Activated T-helper 17 cell treated with anti-CD3 and anti-CD28 coated beads, Interleukin-2, amount 50 U/mL, for 72 hours (primary cell): ENCODE measurements around the gene VAT1L. TPM values are rescaled to one million over a fixed set of nuclear protein-coding genes. Genes with fewer than 3 reads are reported as not detected.
"Not testable (repeated sequence)": the region's sequence is repeated elsewhere in the genome, so short reads cannot be mapped to it uniquely, and the experiment has no call there.

Experiments
- ATAC-seq: fragments of 150-1000 bp; cut with Tn5 transposase; replicated peaks from 2 replicates; pipeline ENCODE4 v1.10.0; 2021; ENCODE audit warnings: mild to moderate bottlenecking, moderate library complexity
- H3K27ac Mint-ChIP-seq: one replicate; pipeline ENCODE4 v1.8.0; 2022; ENCODE audit warnings: mixed read lengths
- H3K27me3 Mint-ChIP-seq: one replicate; pipeline ENCODE4 v1.8.0; 2022; ENCODE audit warnings: mixed read lengths
- H3K36me3 Mint-ChIP-seq: one replicate; pipeline ENCODE4 v1.8.0; 2022; ENCODE audit warnings: low read depth, mild to moderate bottlenecking, mixed read lengths
- H3K4me1 Mint-ChIP-seq: one replicate; pipeline ENCODE4 v1.8.0; 2022; ENCODE audit warnings: mixed read lengths
- H3K4me3 Mint-ChIP-seq: one replicate; pipeline ENCODE4 v1.8.0; 2022; ENCODE audit warnings: mild to moderate bottlenecking, mixed read lengths
- H3K9me3 Mint-ChIP-seq: one replicate; pipeline ENCODE4 v1.8.0; 2022; ENCODE audit warnings: mixed read lengths
- total RNA-seq, 2 donors: library from RNA; stranded (reverse); gene quantifications; one replicate each; pipeline ENCODE4 v1.2.3, GENCODE V29; 2022

The VAT1L gene
- total RNA-seq, 2 donors from 2014 or later, result not detected

DNA sequence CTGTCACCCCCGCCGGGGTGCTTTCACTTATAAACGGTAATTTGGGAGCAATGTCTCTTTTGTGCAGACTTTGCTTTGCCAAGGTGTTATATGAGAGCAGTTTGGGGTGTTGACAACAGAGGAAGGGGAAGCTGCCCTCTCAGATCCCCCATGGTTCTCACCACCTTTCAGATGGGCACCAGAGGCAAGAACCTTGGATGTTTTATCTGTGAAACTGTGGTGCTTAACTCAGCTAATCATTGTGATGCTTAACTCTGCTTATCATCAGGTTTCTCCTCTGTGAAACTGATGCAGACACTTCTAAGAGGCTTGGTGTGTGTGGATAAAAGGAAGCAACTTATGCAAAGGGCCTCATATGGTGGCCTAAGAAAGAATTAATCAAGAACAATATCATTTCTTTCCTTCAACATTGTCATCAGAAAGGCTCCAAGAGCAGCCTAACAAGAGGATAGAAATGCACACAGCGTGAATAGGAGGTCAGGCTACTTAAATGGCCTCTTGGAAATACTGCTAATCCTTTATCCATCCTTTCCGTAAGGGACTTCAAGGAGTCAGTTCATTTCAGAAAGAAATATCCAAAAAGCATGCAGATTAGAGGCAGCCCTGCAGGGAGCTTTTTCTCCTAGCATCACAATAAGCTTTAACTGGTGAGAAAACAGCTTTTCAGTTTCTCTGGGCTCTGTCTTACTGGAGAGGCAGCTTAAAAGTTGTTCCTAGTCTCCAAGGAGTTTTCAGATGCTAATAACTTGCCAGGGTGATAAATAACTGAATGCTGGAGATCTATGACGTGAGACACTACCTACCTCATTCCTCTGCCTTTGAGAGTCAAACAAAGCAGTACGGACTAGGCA lies 178.9 kb downstream of the VAT1L start:
- Mint-ChIP-seq H3K4me3 (no peak overlapping the region), H3K27ac (no peak overlapping the region), H3K4me1 (no peaks in the 10 kb centered on the region), H3K36me3 (no peaks in the 10 kb centered on the region), H3K9me3 (no peaks in the 10 kb centered on the region), H3K27me3 (peaks cover 32% of the 10 kb centered on the region)
- ATAC-seq, result no peak

DNA sequence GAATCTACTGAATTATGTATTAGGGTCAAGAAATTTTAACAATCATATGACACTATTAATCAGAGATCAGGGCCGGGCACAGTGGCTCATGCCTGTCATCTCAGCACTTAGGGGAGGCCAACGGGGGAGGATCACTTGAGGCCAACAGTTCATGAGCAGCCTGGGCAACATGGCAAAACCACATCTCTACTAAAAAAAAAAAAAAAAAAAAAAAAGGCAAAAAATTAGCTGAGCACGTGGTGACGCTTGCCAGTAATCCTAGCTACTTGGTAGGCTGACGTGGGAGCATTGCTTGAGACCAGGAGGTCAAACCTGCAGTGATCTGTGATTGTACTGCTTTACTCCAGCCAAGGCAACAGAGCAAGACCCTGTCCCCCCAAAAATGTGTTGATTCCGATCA lies 181.5 kb downstream of the VAT1L start:
- Mint-ChIP-seq H3K27ac (no peak overlapping the region), H3K4me3 (no peak overlapping the region), H3K27me3 (peaks cover 17% of the 10 kb centered on the region), H3K36me3 (no peaks in the 10 kb centered on the region), H3K4me1 (no peaks in the 10 kb centered on the region), H3K9me3 (no peaks in the 10 kb centered on the region)
- ATAC-seq, result no peak

DNA sequence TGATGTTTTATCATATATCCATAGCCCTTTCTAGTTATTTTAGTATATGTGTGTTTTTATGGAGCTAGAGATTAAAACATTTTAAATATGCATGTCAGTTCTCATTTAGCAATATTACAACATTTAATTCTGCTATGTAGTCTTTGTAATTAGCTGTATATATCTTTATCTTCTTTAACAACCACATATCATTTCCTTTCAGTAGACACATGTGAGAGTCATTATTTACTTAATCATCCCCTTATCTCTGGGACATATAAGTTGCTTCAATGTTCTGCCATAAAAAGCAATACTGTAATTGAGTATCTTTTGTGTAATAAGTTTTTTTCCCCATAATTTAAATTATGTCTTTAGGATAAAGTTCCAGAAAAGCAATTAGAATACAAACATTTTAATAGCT lies 182.0 kb downstream of the VAT1L start:
- H3K36me3 Mint-ChIP-seq, result no peaks in the 10 kb centered on the region
- H3K4me3 Mint-ChIP-seq, result no peak overlapping the region

DNA sequence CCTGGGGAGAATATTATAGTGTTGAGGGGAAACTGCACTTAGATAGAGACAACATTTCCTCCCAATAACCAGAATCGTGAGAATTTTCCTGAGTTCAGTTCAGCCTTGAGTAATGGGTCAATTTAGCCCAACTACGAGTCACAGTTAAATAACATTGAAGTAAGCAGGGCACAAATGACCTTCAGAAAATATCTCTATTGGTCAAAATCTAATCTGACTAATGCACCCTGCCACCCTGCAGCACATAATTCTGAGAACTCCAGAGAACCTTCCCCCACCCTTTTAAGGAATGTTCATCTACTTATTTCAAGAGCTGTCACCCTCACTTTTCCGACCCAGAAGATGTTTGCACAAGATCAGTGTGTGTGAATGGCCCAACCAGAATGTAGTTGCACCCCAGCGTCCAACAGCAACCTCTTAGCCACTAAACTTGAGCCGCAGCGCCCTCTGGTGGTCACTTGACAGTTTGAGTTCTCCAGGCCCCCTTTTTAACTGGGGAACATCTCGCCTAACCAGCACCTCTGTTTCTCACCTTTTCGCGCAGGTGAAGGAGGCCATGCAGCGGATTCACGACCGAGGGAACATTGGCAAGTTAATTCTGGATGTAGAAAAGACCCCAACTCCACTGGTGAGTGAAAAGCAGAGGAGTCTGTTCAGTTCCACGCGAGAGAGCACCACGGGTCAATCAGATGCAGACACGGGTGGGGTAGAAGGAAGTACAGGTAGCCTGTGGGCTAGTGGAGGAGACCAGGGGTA lies 183.1 kb downstream of the VAT1L start:
- H3K9me3 Mint-ChIP-seq, result no peaks in the 10 kb centered on the region
- peaks cover 20% of the 10 kb centered on the region for H3K27me3 Mint-ChIP-seq
- H3K27ac Mint-ChIP-seq, result no peak overlapping the region
- H3K4me3 Mint-ChIP-seq, result no peak overlapping the region
- ATAC-seq, result peak; percentile 64
- no peaks in the 10 kb centered on the region for H3K36me3 Mint-ChIP-seq
- no peaks in the 10 kb centered on the region for H3K4me1 Mint-ChIP-seq

More for the DNA sequence above, 182.0 kb downstream of the VAT1L start:
- H3K27ac Mint-ChIP-seq, result no peak overlapping the region
- peaks cover 19% of the 10 kb centered on the region for H3K27me3 Mint-ChIP-seq
- ATAC-seq, result no peak
- no peaks in the 10 kb centered on the region for H3K9me3 Mint-ChIP-seq
- no peaks in the 10 kb centered on the region for H3K4me1 Mint-ChIP-seq

DNA sequence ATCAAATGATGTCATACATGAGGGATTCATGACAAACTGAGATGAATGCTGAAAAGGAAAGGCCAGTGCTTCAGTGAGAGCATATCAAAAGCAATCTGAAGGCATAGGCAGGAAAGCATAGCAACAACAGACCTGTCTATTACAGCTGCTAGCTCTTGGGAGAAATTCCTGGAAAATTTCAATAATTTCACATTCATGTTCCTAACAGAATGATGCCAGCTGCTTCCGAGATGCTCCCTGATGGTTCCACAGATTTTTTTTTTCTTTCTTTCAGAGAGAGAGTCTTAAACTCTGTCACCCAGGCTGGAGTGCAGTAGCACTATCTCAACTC lies 183.7 kb downstream of the VAT1L start:
- Mint-ChIP-seq H3K9me3 (no peaks in the 10 kb centered on the region), H3K27ac (no peak overlapping the region), H3K4me3 (no peak overlapping the region), H3K27me3 (peaks cover 20% of the 10 kb centered on the region), H3K36me3 (no peaks in the 10 kb centered on the region), H3K4me1 (no peaks in the 10 kb centered on the region)
- ATAC-seq, result no peak

DNA sequence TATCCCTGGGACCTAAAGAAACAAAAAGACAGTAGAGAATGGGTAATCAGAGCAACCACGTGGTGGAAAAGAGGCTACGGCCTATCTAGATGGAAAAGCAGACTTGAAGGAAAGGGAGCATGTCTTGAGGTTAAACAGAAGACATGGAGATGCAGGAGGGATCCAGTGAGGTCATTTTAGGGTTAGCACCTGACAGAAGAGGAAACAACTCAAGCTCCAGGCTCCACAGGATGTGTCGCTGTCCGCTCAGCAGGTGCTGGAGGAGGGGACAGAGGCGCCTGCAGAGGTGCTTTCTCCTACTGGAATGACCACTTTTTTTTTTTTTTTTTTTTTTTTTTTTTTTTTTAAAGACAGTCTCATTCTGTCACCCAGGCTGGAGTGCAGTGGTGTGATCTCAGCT lies 186.5 kb downstream of the VAT1L start:
- Mint-ChIP-seq H3K4me3 (no peak overlapping the region), H3K27ac (no peak overlapping the region), H3K4me1 (no peaks in the 10 kb centered on the region), H3K9me3 (no peaks in the 10 kb centered on the region), H3K36me3 (no peaks in the 10 kb centered on the region), H3K27me3 (peaks cover 20% of the 10 kb centered on the region)
- no peak for ATAC-seq

DNA sequence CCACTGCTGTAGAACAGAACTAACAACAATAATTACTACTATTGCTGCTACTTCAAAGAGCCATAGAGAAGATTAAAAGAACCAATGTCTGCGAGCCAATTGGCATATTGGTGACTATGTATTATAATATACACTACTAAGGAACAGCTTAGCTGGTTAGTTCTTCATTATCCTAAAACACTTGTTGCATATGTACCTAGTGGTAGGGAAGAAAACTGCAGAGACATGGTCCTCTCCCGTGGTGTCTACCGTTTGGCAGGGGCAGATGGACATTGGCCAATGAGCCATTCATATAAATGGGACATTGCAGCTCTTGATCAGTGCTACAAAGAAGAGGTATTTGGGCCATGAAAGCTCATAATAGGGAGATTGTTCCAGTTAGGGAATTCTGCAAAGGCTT lies 187.6 kb downstream of the VAT1L start:
- ATAC-seq, result no peak
- Mint-ChIP-seq H3K4me3 (no peak overlapping the region), H3K27me3 (peaks cover 20% of the 10 kb centered on the region), H3K36me3 (no peaks in the 10 kb centered on the region), H3K27ac (no peak overlapping the region), H3K9me3 (no peaks in the 10 kb centered on the region), H3K4me1 (no peaks in the 10 kb centered on the region)

DNA sequence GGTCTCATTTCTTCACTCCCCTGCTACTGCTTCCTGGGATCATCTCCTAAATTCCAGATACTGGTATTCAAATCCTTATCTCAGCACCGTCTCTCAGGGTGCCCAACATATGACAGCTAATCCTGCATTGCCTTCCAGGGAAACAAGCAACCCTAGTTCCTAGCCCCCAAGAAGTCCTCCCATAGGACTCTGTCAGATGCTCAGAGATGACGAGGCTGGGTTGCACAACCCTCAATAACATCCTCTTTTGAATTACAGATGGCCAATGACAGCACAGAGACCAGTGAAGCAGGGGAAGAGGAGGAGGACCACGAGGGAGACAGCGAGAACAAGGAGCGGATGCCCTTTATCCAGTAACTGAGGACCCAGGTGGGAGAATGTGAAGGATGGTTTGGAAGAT lies 189.0 kb downstream of the VAT1L start:
- H3K36me3 Mint-ChIP-seq, result no peaks in the 10 kb centered on the region
- no peak overlapping the region for H3K27ac Mint-ChIP-seq
- peaks cover 19% of the 10 kb centered on the region for H3K27me3 Mint-ChIP-seq
- no peak overlapping the region for H3K4me3 Mint-ChIP-seq
- no peaks in the 10 kb centered on the region for H3K9me3 Mint-ChIP-seq
- no peak for ATAC-seq
- H3K4me1 Mint-ChIP-seq, result no peaks in the 10 kb centered on the region

DNA sequence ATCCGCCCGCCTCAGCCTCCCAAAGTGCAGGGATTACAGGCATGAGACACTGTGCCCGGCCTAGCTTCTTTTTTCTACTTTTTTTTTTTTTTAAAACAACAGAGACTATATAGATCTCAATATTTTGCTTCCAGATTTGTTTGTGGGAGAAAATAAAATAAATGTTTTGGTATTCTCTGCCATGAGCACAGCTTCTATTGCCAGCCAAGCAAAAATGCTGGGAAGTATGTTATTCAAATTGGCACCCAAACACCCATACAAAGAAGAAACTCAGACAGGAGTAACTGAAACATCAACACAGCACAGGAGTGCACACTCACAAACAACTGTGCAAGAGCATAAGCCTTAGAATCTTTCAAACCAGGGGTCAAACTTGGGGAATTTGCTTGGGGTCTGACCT lies 196.7 kb downstream of the VAT1L start:
- H3K4me1 Mint-ChIP-seq, result no peaks in the 10 kb centered on the region
- ATAC-seq, result no peak
- no peak overlapping the region for H3K4me3 Mint-ChIP-seq

DNA sequence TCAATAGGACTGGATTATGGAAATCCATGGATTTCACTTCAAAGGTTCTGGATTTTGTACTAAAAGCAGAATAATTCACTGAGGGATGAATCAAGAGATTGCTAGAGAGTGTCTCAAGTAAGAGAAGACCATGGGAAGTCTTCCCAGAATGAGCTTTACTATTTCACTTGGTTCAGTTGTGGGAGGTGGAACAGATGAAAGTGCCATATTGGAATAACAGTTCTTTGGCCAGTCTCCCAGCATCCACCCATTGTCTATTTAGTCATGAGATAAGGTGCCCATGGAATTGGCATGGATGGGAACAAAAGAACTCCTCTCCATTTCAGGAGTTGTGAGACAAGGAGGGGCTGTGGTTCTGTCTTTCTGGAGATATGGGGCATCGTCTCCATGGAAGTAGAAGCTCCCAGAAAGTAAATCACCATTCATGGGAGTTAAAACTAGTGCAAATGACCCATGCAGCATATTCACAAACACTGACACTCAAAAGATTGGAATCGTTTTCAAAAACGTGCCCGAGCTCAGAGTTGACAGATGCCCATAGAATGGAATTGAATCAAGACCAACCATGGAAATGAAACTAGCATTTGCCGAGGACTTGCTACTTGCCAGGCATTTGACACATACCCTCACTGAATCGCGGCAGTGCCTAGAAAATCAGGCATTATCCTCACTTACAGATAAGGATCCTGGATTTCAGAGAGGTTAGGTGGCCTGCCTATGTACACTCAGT lies 197.8 kb downstream of the VAT1L start:
- no peaks in the 10 kb centered on the region for H3K4me1 Mint-ChIP-seq
- no peaks in the 10 kb centered on the region for H3K36me3 Mint-ChIP-seq
- H3K27ac Mint-ChIP-seq, result no peak overlapping the region
- no peak for ATAC-seq
- no peak overlapping the region for H3K4me3 Mint-ChIP-seq
- H3K27me3 Mint-ChIP-seq, result peaks cover 44% of the 10 kb centered on the region
- H3K9me3 Mint-ChIP-seq, result no peaks in the 10 kb centered on the region

More for the DNA sequence above, 196.7 kb downstream of the VAT1L start:
- Mint-ChIP-seq H3K27ac (no peak overlapping the region), H3K9me3 (no peaks in the 10 kb centered on the region), H3K27me3 (peaks cover 37% of the 10 kb centered on the region), H3K36me3 (no peaks in the 10 kb centered on the region)

DNA sequence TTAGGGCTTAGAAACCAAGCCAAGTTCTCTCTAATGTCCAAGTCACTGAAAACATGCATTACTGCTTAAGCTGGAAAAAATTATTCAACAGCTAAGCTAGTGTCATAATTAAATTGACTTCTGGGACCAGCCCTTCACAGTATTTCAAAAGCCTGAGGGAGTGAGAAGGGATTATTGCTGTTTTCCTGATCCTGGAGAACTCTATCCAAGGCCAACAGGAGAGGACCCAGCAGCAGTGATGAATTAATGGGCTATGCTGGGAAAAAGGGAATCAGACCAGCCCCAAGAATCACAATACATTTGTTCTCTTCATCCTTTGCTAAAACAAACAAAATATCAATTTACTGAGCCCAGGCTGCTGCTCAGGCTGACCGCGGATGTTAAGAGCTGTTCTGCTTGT lies 199.4 kb downstream of the VAT1L start:
- Mint-ChIP-seq H3K36me3 (no peaks in the 10 kb centered on the region), H3K27me3 (peaks cover 41% of the 10 kb centered on the region), H3K4me3 (no peak overlapping the region), H3K4me1 (no peaks in the 10 kb centered on the region), H3K27ac (no peak overlapping the region), H3K9me3 (no peaks in the 10 kb centered on the region)
- ATAC-seq, result no peak

DNA sequence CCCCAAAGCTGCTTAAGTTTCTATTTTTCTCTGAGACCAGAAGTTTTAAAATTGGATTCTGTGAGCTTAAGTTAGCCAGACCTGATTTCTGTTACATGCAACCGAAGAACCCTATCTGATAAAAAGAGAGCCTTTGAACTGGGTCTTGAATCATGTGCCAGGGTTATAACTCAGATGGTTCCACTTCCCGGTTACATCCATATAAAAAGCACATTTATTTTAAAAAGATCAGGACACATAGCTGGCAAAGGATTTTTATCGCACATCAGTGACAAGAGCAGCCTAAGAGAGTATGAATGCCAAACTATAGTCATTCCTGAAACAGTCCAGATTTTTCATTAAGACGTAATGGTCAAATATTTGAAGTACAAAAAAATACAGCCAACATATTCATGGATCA lies 201.5 kb downstream of the VAT1L start:
- Mint-ChIP-seq H3K36me3 (no peaks in the 10 kb centered on the region), H3K4me1 (no peaks in the 10 kb centered on the region), H3K9me3 (no peaks in the 10 kb centered on the region), H3K27ac (no peak overlapping the region), H3K27me3 (peaks cover 33% of the 10 kb centered on the region), H3K4me3 (no peak overlapping the region)
- ATAC-seq, result no peak

DNA sequence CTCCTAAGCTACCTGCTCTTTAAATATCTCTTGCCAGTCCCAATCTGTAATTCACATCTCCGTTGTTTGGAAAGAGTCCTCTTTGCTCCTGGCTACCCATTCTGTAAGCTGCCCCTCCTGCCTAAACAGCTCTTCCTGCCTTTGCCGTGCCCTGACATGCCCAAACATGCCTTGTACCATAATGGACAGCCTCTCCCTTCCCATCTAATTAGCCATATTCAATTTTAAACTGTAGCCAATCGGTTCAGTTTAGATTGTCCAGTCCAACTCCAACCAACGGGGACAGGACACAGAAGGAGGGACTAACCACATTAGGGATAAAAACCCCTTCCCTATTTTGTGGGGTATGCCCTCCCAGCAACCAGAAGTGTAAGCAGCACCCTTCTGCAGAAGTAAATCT lies 203.3 kb downstream of the VAT1L start:
- Mint-ChIP-seq H3K9me3 (peaks cover 5% of the 10 kb centered on the region), H3K27ac (no peak overlapping the region), H3K4me3 (no peak overlapping the region), H3K36me3 (no peaks in the 10 kb centered on the region), H3K27me3 (peaks cover 27% of the 10 kb centered on the region), H3K4me1 (no peaks in the 10 kb centered on the region)
- ATAC-seq, result no peak

DNA sequence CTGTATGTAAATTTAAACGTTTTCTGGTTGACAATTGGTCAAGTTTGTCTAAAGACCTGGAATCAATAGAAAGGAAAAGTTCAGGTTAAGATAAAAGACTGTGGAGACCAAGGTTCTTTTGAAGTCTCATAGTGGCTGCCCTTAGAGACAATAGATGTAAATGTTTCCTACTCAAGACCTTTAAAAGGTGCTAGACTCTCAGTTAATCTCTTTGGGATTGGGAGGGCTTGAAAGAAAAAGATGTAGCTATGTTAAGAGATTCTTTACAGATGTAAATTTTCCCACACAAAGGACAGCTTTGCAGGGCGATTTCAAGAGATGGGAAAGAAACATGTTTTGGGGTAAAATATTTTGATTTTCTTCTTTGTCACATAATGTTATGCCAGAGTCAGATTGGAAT lies 204.0 kb downstream of the VAT1L start:
- H3K36me3 Mint-ChIP-seq, H3K4me3 Mint-ChIP-seq, ATAC-seq, H3K27ac Mint-ChIP-seq, H3K4me1 Mint-ChIP-seq, H3K9me3 Mint-ChIP-seq: not testable (repeated sequence)
- H3K27me3 Mint-ChIP-seq, result peaks cover 26% of the 10 kb centered on the region
